MCF 10A (cell line): ENCODE measurements around the gene INSR. TPM values are rescaled to one million over a fixed set of nuclear protein-coding genes. Genes with fewer than 3 reads are reported as not detected.

Experiments used
- BruUV-seq: library from RNA; stranded (reverse); fragments of 400-500 nt; replicated peaks from 2 replicates; lab custom pipeline; 2021; lab: Mats Ljungman, UMichigan
- CTCF ChIA-PET: fragments of 300-600 bp; sonication (Branson Sonifier 250); formaldehyde crosslinking; extraction: SDS; loops from one replicate; lab custom pipeline; 2021; ENCODE audit warnings: antibody characterized with exemption, inconsistent platforms; lab: Yijun Ruan, JAX
- POLR2A ChIA-PET: fragments of 300-600, 350-650 bp; sonication (Branson Sonifier 250); formaldehyde crosslinking; extraction: SDS; loops from one replicate; lab custom pipeline; 2020; ENCODE audit warnings: antibody characterized with exemption, inconsistent platforms; lab: Yijun Ruan, JAX
- DNase-seq: peaks from one replicate; pipeline ENCODE4 v3.0.0-alpha.2; 2018; ENCODE audit not compliant: unreplicated experiment
- H3K27ac Mint-ChIP-seq: one replicate; pipeline ENCODE4 v1.8.0; 2022; ENCODE audit warnings: mild to moderate bottlenecking, low read depth, mixed read lengths; ENCODE audit not compliant: unreplicated experiment
- H3K27me3 Mint-ChIP-seq: one replicate; pipeline ENCODE4 v1.8.0; 2022; ENCODE audit warnings: mixed read lengths; ENCODE audit not compliant: insufficient read depth, unreplicated experiment
- H3K36me3 Mint-ChIP-seq: one replicate; pipeline ENCODE4 v1.8.0; 2022; ENCODE audit warnings: mild to moderate bottlenecking, moderate library complexity, mixed read lengths; ENCODE audit not compliant: insufficient read depth, unreplicated experiment
- H3K4me1 Mint-ChIP-seq: one replicate; pipeline ENCODE4 v1.8.0; 2022; ENCODE audit warnings: mixed read lengths; ENCODE audit not compliant: insufficient read depth, unreplicated experiment
- H3K4me3 Mint-ChIP-seq: one replicate; pipeline ENCODE4 v1.8.0; 2022; ENCODE audit warnings: mild to moderate bottlenecking, moderate library complexity, mixed read lengths; ENCODE audit not compliant: unreplicated experiment
- H3K9me3 Mint-ChIP-seq: one replicate; pipeline ENCODE4 v1.8.0; 2022; ENCODE audit warnings: mixed read lengths; ENCODE audit not compliant: unreplicated experiment
- CTCF ChIP-seq: fragments of 200-600 bp; IDR thresholded peaks from one replicate; pipeline ENCODE4 v1.8.0; 2022; ENCODE audit warnings: antibody characterized with exemption, mild to moderate bottlenecking; ENCODE audit not compliant: unreplicated experiment
- intact Hi-C: fragments of 100-400 bp; cut with micrococcal nuclease; formaldehyde crosslinking; loops from 2 replicates; pipeline ENCODE4 v1.14.1; 2022
- total RNA-seq: library from RNA; stranded (reverse); gene quantifications from 2 replicates; pipeline ENCODE4 v1.2.3, GENCODE V29; 2022

The INSR gene
- total RNA-seq, 1 experiment from 2014 or later: 8.8 TPM

GRCh38 chr19:7331446-7331845, 37.2 kb upstream of the INSR start:
- POLR2A ChIA-PET: no interaction called here
- no TSS peak for BruUV-seq
- no peak overlapping the region for H3K4me3 Mint-ChIP-seq

GRCh38 chr19:7328647-7329046, 34.4 kb upstream of the INSR start:
- Mint-ChIP-seq H3K4me3 (no peak overlapping the region), H3K27ac (no peak overlapping the region), H3K9me3 (no peaks in the 10 kb centered on the region), H3K27me3 (peaks cover 8% of the 10 kb centered on the region), H3K4me1 (no peaks in the 10 kb centered on the region), H3K36me3 (no peaks in the 10 kb centered on the region)
- intact Hi-C loops: no loop called here
- TF ChIP-seq CTCF: no peak
- CTCF ChIA-PET: interaction anchor here (0.9 to 3.0 kb wide), 2 partner anchors 12 to 180 kb away, joined by 4 to 7 read pairs; no protein-coding TSS in a partner anchor
- no TSS peak for BruUV-seq
- POLR2A ChIA-PET: no interaction called here
- no peak for DNase-seq

More at GRCh38 chr19:7331446-7331845, 37.2 kb upstream of the INSR start:
- intact Hi-C loops: no loop called here
- Mint-ChIP-seq H3K27ac (no peak overlapping the region), H3K9me3 (no peaks in the 10 kb centered on the region), H3K36me3 (no peaks in the 10 kb centered on the region), H3K27me3 (peaks cover 9% of the 10 kb centered on the region), H3K4me1 (no peaks in the 10 kb centered on the region)
- CTCF ChIA-PET: interaction anchor here (0.7 kb wide), 1 partner anchor 21 kb away, joined by 3 read pairs; no protein-coding TSS in a partner anchor
- no peak for TF ChIP-seq CTCF
- DNase-seq: no peak

- Mint-ChIP-seq H3K27ac (no peak overlapping the region), H3K36me3 (no peaks in the 10 kb centered on the region), H3K4me1 (no peaks in the 10 kb centered on the region), H3K4me3 (no peak overlapping the region), H3K27me3 (no peaks in the 10 kb centered on the region), H3K9me3 (no peaks in the 10 kb centered on the region)
- POLR2A ChIA-PET: no interaction called here
- BruUV-seq: no TSS peak
- no peak for DNase-seq
- intact Hi-C loops: no loop called here
- no peak for TF ChIP-seq CTCF
- CTCF ChIA-PET: interaction anchor here (0.8 kb wide), 1 partner anchor 179 kb away, joined by 3 read pairs; no protein-coding TSS in a partner anchor
These were observed 33.6 kb upstream of the INSR start for GRCh38 chr19:7327802-7328201.

- CTCF ChIA-PET: interaction anchor here (0.5 to 1.7 kb wide), 5 partner anchors 14 to 227 kb away, joined by 3 to 5 read pairs (median 4); no protein-coding TSS in a partner anchor
- Mint-ChIP-seq H3K27me3 (peaks cover 4% of the 10 kb centered on the region), H3K36me3 (no peaks in the 10 kb centered on the region), H3K9me3 (no peaks in the 10 kb centered on the region), H3K4me3 (no peak overlapping the region), H3K4me1 (no peaks in the 10 kb centered on the region), H3K27ac (no peak overlapping the region)
- no TSS peak for BruUV-seq
- TF ChIP-seq CTCF: peak; percentile 36
- peak; percentile 57 for DNase-seq
- POLR2A ChIA-PET: interaction anchor here (0.6 to 1.2 kb wide), 2 partner anchors 25 to 191 kb away, joined by 3 read pairs; no protein-coding TSS in a partner anchor
- intact Hi-C loops: no loop called here
These were observed 32.1 kb upstream of the INSR start for GRCh38 chr19:7326105-7326877.
